Kidney (tissue), 14 donors: Measurements from ENCODE around the gene NIN. TPM values are rescaled to one million over a fixed set of nuclear protein-coding genes. Genes with fewer than 3 reads are reported as not detected.

Experiments
- DNase-seq, 5 donors: peaks; one replicate each; pipeline ENCODE4 v3.0.0-alpha.2; 2013 to 2020
- FAIRE-seq: peaks from 2 replicates; lab custom pipeline; 2012; peaks lifted over from hg19 to GRCh38; lab: Jason Lieb, UNC
- H3K27ac ChIP-seq, 2 donors: one replicate each; pipeline ENCODE4 v1.7.0; 2013; ENCODE audit warnings: low read depth in 2 of 2, low read length in 2 of 2, inconsistent platforms in 1 of 2
- H3K27me3 ChIP-seq: one replicate; pipeline ENCODE4 v1.7.1; 2013; ENCODE audit warnings: low read length, inconsistent platforms; ENCODE audit not compliant: control insufficient read depth, insufficient read depth
- H3K36me3 ChIP-seq, 3 donors: one replicate each; pipeline versions ENCODE4 v1.7.0 to v1.7.1; 2013; ENCODE audit warnings: low read length in 3 of 3, control low read depth in 1 of 3, inconsistent platforms in 1 of 3; ENCODE audit not compliant: insufficient read depth in 3 of 3, control insufficient read depth in 2 of 3
- H3K4me1 ChIP-seq, 3 donors: one replicate each; pipeline versions ENCODE4 v1.7.0 to v1.7.1; 2013; ENCODE audit warnings: low read length in 3 of 3, inconsistent platforms in 1 of 3, low read depth in 1 of 3; ENCODE audit not compliant: control insufficient read depth in 2 of 3, insufficient read depth in 2 of 3
- H3K4me3 ChIP-seq, 3 donors: one replicate each; pipeline versions ENCODE4 v1.7.0 to v1.8.1; 2013; ENCODE audit warnings: low read length in 3 of 3, control low read depth in 1 of 3, inconsistent platforms in 1 of 3
- H3K9ac ChIP-seq, 3 donors: one replicate each; pipeline versions ENCODE4 v1.7.0 to v1.7.1; 2013; ENCODE audit warnings: low read length in 3 of 3, control low read depth in 1 of 3, inconsistent platforms in 1 of 3
- H3K9me3 ChIP-seq, 3 donors: one replicate each; pipeline versions ENCODE4 v1.7.0 to v1.7.1; 2013; ENCODE audit warnings: low read length in 3 of 3, control low read depth in 1 of 3, inconsistent platforms in 1 of 3; ENCODE audit not compliant: control insufficient read depth in 2 of 3, insufficient read depth in 1 of 3
- CTCF ChIP-seq: IDR thresholded peaks from 3 replicates; pipeline ENCODE4 v1.5.1; 2012; ENCODE audit warnings: mild to moderate bottlenecking, moderate library complexity, borderline replicate concordance; ENCODE audit not compliant: insufficient read depth; ENCODE audit errors: extremely low read depth
- intact Hi-C: fragments of 100-400 bp; cut with DNase I; formaldehyde crosslinking; loops from one replicate; pipeline ENCODE4 v1.11.1; 2022
- polyA plus RNA-seq: library from polyadenylated mRNA; stranded (reverse); fragments of 350-450 nt; fragmentation: Illumina TruSeq; extraction: RNeasy Lipid Tissue Mini Kit (QIAGEN cat#74804); gene quantifications from one replicate; pipeline ENCODE4 v1.2.3, GENCODE V29; 2014; ENCODE audit warnings: low read depth, low replicate concordance; ENCODE audit not compliant: insufficient read depth
- total RNA-seq: library from RNA; stranded (reverse); fragmentation: NEBNext Ultra II Directional; extraction: Animal tissue kit (Norgen Biotek cat#: 25700); gene quantifications from one replicate; pipeline ENCODE4 v1.2.1, GENCODE V29; 2021
- donor health status: control.
- donor health status: control.
- donor health status: control.
- donor health status: control.
- donor health status: control.
- donor health status: DM: yes; HTN: yes; CAD: no.
- donor health status: Normal renal cell carcinoma (clear cell type).

NIN gene
- total and polyA plus RNA-seq, 2 donors from 2014 or later: 3.6 to 40.0 TPM

- Histone ChIP-seq H3K9me3 (no peaks in the 10 kb centered on the region), H3K4me3 (no peak overlapping the region), H3K27ac (no peak overlapping the region), H3K27me3 (no peaks in the 10 kb centered on the region), H3K36me3 (no peaks in the 10 kb centered on the region), H3K4me1 (peaks cover 0 to 5% (median 0%) of the 10 kb centered on the region in 3 donors), H3K9ac (no peak overlapping the region)
- intact Hi-C loops: no loop called here
- no peak for FAIRE-seq
- TF ChIP-seq CTCF: no peak
- no peak for DNase-seq
Measured at GRCh38 chr14:50834802-50835276, 3.9 kb upstream of the NIN start.

GRCh38 chr14:50832935-50833630 is 2.1 kb upstream of the NIN start:
- FAIRE-seq: no peak

GRCh38 chr14:50831726-50832168 is 785 bp upstream of the NIN start:
- no peaks in the 10 kb centered on the region for H3K27me3 ChIP-seq
- no peaks in the 10 kb centered on the region for H3K36me3 ChIP-seq
- no peaks in the 10 kb centered on the region for H3K9me3 ChIP-seq
- FAIRE-seq (no peak), DNase-seq (peak in 2 of 5 donors; percentile 46 to 63)
- peak overlapping the region; percentile 58 to 87 (median 83) for H3K4me3 ChIP-seq
- peaks cover 0 to 8% (median 0%) of the 10 kb centered on the region in 3 donors for H3K4me1 ChIP-seq
- H3K9ac ChIP-seq: peak overlapping the region; percentile 7 to 65 (median 47)
- H3K27ac ChIP-seq: peak overlapping the region in 1 of 2 donors; percentile 40
- TF ChIP-seq CTCF: no peak
- intact Hi-C loops: no loop called here

More at GRCh38 chr14:50832935-50833630, 2.1 kb upstream of the NIN start:
- H3K9ac ChIP-seq: no peak overlapping the region
- no peak overlapping the region for H3K4me3 ChIP-seq
- intact Hi-C loops: no loop called here
- H3K27ac ChIP-seq: no peak overlapping the region
- H3K36me3 ChIP-seq: no peaks in the 10 kb centered on the region
- no peak for TF ChIP-seq CTCF
- H3K9me3 ChIP-seq: no peaks in the 10 kb centered on the region
- no peak for DNase-seq
- H3K27me3 ChIP-seq: no peaks in the 10 kb centered on the region
- H3K4me1 ChIP-seq: peaks cover 0 to 8% (median 0%) of the 10 kb centered on the region in 3 donors
